ENCODE data around the gene TAS2R30. TPM values are rescaled to one million over a fixed set of nuclear protein-coding genes. Genes with fewer than 3 reads are reported as not detected.
"Not testable (repeated sequence)": the region's sequence is repeated elsewhere in the genome, so short reads cannot be mapped to it uniquely, and the experiment has no call there.

TAS2R30 gene
- total and polyA plus RNA-seq, 2 experiments from 2014 or later: 0.17 to 4.1 TPM

- no peak overlapping the region for H3K27ac ChIP-seq
- DNase-seq (ENCODE audit: low read depth in 1 of 2, low spot score in 1 of 2): no peak
- H3K36me3 ChIP-seq: no peaks in the 10 kb centered on the region
- H3K9me3 ChIP-seq (ENCODE audit: low read depth): no peaks in the 10 kb centered on the region
- H3K4me1 ChIP-seq (ENCODE audit: low read depth): no peaks in the 10 kb centered on the region
- H3K4me3 ChIP-seq: no peak overlapping the region
- TF ChIP-seq CTCF (IDR thresholded peaks at IDR 0.05; ENCODE audit: low read depth, low read length): no peak
- H3K27me3 ChIP-seq: no peaks in the 10 kb centered on the region
Observed at GRCh38 chr12:11106288-11106687, 28.2 kb downstream of the TAS2R30 start.

- no peak overlapping the region for H3K27ac ChIP-seq
- TF ChIP-seq CTCF (IDR thresholded peaks at IDR 0.05; ENCODE audit: low read depth, low read length): no peak
- no peak overlapping the region for H3K4me3 ChIP-seq
- no peaks in the 10 kb centered on the region for H3K36me3 ChIP-seq
- H3K9me3 ChIP-seq (ENCODE audit: low read depth): no peaks in the 10 kb centered on the region
- H3K27me3 ChIP-seq: no peaks in the 10 kb centered on the region
- DNase-seq (ENCODE audit: low read depth in 1 of 2, low spot score in 1 of 2): no peak
- no peaks in the 10 kb centered on the region for H3K4me1 ChIP-seq (ENCODE audit: low read depth)
Observed at GRCh38 chr12:11105546-11105945, 28.9 kb downstream of the TAS2R30 start.

- H3K36me3 ChIP-seq; H3K27ac ChIP-seq; H3K4me1 ChIP-seq (ENCODE audit: low read depth); H3K9me3 ChIP-seq (ENCODE audit: low read depth); H3K27me3 ChIP-seq; DNase-seq (ENCODE audit: low read depth in 1 of 2, low spot score in 1 of 2); H3K4me3 ChIP-seq: not testable (repeated sequence)
Observed at GRCh38 chr12:11094910-11095309, 39.5 kb downstream of the TAS2R30 start.

GRCh38 chr12:11092128-11092527, 42.3 kb downstream of the TAS2R30 start, which contains the start of gene TAS2R43:
TAS2R43 (minus strand) TSS chr12:11092313; CDS start chr12:11092229, 84 bp downstream.
- Histone ChIP-seq H3K36me3 (no peaks in the 10 kb centered on the region), H3K4me1 (ENCODE audit: low read depth) (no peaks in the 10 kb centered on the region), H3K4me3 (no peak within 1 kb of the TSS), H3K27ac (no peak within 1 kb of the TSS), H3K9me3 (ENCODE audit: low read depth) (no peaks in the 10 kb centered on the region), H3K27me3 (no peaks in the 10 kb centered on the region)
- TF ChIP-seq CTCF (IDR thresholded peaks at IDR 0.05; ENCODE audit: low read depth, low read length): no peak
- DNase-seq (ENCODE audit: low read depth in 1 of 2, low spot score in 1 of 2): no peak

DNA sequence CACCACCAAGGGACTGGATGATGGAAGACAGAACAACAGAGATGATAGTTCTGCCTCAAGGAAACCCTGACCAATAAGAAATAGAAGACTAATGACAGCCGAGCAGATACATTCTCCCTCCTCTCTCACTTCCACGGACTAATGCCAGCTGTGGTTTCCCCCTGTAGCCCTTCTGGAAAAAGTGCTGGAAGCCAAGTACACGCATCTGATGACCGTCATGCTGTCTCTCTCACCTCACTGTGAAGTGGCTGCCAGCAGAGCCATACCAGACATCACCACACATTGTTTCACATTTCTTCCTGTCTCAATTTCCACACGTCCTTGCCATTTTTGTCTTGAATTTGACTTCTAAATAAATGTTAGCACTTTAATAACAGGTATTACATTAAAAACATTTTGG, 45.2 kb downstream of the TAS2R30 start:
- no peak overlapping the region for H3K4me3 ChIP-seq
- no peak overlapping the region for H3K27ac ChIP-seq
- no peak for DNase-seq (ENCODE audit: low read depth in 1 of 2, low spot score in 1 of 2)
- H3K4me1 ChIP-seq (ENCODE audit: low read depth): no peaks in the 10 kb centered on the region
- no peaks in the 10 kb centered on the region for H3K36me3 ChIP-seq
- no peaks in the 10 kb centered on the region for H3K9me3 ChIP-seq (ENCODE audit: low read depth)
- H3K27me3 ChIP-seq: no peaks in the 10 kb centered on the region
- no peak for TF ChIP-seq CTCF (IDR thresholded peaks at IDR 0.05; ENCODE audit: low read depth, low read length)

DNA sequence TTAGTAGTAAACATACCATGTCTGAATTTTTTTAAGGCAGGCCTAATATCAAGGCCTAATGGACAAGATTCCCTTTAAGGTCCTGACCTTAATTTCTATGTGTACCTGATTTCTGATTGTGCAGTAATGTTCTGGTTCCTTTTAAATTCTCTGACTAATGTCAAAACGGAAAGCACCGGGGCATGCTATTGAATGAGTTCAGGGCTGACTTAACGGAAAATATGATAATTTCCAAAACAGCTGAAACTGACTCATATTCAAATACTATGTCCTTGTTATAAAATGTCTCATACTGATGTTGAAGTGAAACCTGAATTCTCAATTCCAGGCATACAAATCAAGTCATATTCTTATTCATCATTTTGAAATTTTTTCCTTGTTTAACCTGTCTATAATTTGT, 49.0 kb downstream of the TAS2R30 start:
- no peaks in the 10 kb centered on the region for H3K9me3 ChIP-seq (ENCODE audit: low read depth)
- no peak overlapping the region for H3K27ac ChIP-seq
- no peaks in the 10 kb centered on the region for H3K36me3 ChIP-seq
- no peaks in the 10 kb centered on the region for H3K27me3 ChIP-seq
- no peak overlapping the region for H3K4me3 ChIP-seq
- no peaks in the 10 kb centered on the region for H3K4me1 ChIP-seq (ENCODE audit: low read depth)
- TF ChIP-seq CTCF (IDR thresholded peaks at IDR 0.05; ENCODE audit: low read depth, low read length): no peak
- DNase-seq (ENCODE audit: low read depth in 1 of 2, low spot score in 1 of 2): no peak

Other genes starting within 250 kb of the TAS2R30 start
- gene TAS2R13, start 225.1 kb downstream of the TAS2R30 start, total RNA-seq: 0.11 and 0.69 TPM in 2 replicates
- gene TAS2R13, start 225.1 kb downstream of the TAS2R30 start, polyA plus RNA-seq: not detected in 2 replicates
- not detected in 2 replicates for gene PRH2, start 205.4 kb downstream of the TAS2R30 start, total RNA-seq
- 0.43 and 2.1 TPM in 2 replicates for gene PRH2, start 205.4 kb downstream of the TAS2R30 start, polyA plus RNA-seq
- 1.2 and 3.2 TPM in 2 replicates for gene TAS2R14, start 195.4 kb downstream of the TAS2R30 start, total RNA-seq
- gene TAS2R14, start 195.4 kb downstream of the TAS2R30 start, polyA plus RNA-seq: 1.0 and 3.0 TPM in 2 replicates
- gene TAS2R50, start 147.7 kb downstream of the TAS2R30 start, total RNA-seq: 1.1 and 1.9 TPM in 2 replicates
- gene TAS2R50, start 147.7 kb downstream of the TAS2R30 start, polyA plus RNA-seq: 0.23 TPM in 1 of 2 replicates, not detected in the other
- 0.49 and 3.6 TPM in 2 replicates for gene TAS2R20, start 136.3 kb downstream of the TAS2R30 start, total RNA-seq
- 0.25 and 0.61 TPM in 2 replicates for gene TAS2R20, start 136.3 kb downstream of the TAS2R30 start, polyA plus RNA-seq
- 1.8 and 3.5 TPM in 2 replicates for gene TAS2R19, start 112.0 kb downstream of the TAS2R30 start, total RNA-seq
- gene TAS2R19, start 112.0 kb downstream of the TAS2R30 start, polyA plus RNA-seq: not detected in 2 replicates
- 1.3 and 3.0 TPM in 2 replicates for gene TAS2R31, start 103.2 kb downstream of the TAS2R30 start, total RNA-seq
- gene TAS2R31, start 103.2 kb downstream of the TAS2R30 start, polyA plus RNA-seq: 0.29 and 0.62 TPM in 2 replicates
- 0.42 and 0.63 TPM in 2 replicates for gene TAS2R46, start 72.3 kb downstream of the TAS2R30 start, total RNA-seq
- gene TAS2R46, start 72.3 kb downstream of the TAS2R30 start, polyA plus RNA-seq: 0.24 and 0.51 TPM in 2 replicates
- gene TAS2R43, start 42.3 kb downstream of the TAS2R30 start, total RNA-seq: 0.53 and 2.7 TPM in 2 replicates
- 1.0 and 1.6 TPM in 2 replicates for gene TAS2R43, start 42.3 kb downstream of the TAS2R30 start, polyA plus RNA-seq
- gene SMIM10L1, start 36.5 kb upstream of the TAS2R30 start, total RNA-seq: 15.2 and 24.2 TPM in 2 replicates
- gene SMIM10L1, start 36.5 kb upstream of the TAS2R30 start, polyA plus RNA-seq: 17.0 and 26.3 TPM in 2 replicates
- not detected in 2 replicates for gene TAS2R42, start 52.3 kb upstream of the TAS2R30 start, total RNA-seq
- not detected in 2 replicates for gene TAS2R42, start 52.3 kb upstream of the TAS2R30 start, polyA plus RNA-seq
- not detected in 2 replicates for gene PRB3, start 135.1 kb upstream of the TAS2R30 start, total RNA-seq
- gene PRB3, start 135.1 kb upstream of the TAS2R30 start, polyA plus RNA-seq: 0.60 and 0.82 TPM in 2 replicates
- 0.67 and 1.6 TPM in 2 replicates for gene PRB4, start 175.8 kb upstream of the TAS2R30 start, total RNA-seq
- gene PRB4, start 175.8 kb upstream of the TAS2R30 start, polyA plus RNA-seq: 2.5 TPM in 1 of 2 replicates, not detected in the other

Data from cardiac muscle cell (in vitro differentiated cells and primary cell).